Measurements from ENCODE around the gene NOS3.

DNA sequence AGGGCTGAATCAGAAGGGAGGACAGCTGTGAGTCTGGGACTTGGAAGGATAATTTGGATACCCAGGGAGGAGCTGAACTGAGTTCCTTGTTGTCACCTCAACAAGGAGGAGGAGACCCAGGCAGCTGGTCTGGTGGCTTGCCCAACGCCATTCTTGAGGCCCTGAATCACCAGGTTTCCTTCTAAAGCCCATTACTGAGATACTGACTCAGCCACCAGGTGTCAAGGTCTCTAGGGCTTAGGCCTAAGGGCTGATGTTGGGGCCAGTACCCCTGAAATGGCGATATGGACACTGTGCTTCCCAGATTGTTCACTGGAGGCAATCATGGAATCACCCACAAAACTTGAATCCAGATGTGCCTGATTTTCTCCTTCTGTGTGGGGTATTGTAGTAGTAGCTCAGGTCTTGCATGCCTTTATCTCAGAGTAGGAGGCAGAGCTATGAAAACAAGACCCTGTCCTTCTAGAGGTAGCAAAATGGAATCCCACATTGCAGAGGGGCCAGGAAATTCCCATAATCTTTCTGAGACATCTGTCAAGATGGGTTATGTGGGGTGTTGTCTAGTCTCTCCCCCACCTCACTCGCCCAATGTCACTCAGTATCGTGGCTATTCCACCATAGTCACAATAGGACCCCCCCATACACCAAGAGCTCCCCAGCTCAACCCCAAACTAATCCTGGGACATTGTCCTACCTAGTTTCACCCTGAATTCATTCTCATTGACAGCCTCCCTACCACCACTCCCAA is 35.3 kb downstream of the NOS3 start:
- TF ChIP-seq, protein P1, sequence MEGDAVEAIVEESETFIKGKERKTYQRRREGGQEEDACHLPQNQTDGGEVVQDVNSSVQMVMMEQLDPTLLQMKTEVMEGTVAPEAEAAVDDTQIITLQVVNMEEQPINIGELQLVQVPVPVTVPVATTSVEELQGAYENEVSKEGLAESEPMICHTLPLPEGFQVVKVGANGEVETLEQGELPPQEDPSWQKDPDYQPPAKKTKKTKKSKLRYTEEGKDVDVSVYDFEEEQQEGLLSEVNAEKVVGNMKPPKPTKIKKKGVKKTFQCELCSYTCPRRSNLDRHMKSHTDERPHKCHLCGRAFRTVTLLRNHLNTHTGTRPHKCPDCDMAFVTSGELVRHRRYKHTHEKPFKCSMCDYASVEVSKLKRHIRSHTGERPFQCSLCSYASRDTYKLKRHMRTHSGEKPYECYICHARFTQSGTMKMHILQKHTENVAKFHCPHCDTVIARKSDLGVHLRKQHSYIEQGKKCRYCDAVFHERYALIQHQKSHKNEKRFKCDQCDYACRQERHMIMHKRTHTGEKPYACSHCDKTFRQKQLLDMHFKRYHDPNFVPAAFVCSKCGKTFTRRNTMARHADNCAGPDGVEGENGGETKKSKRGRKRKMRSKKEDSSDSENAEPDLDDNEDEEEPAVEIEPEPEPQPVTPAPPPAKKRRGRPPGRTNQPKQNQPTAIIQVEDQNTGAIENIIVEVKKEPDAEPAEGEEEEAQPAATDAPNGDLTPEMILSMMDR (IDR thresholded peaks at IDR 0.05): no peak
- TF ChIP-seq POLR2A (IDR thresholded peaks at IDR 0.05) (no peak), EP300 (IDR thresholded peaks at IDR 0.05) (no peak), POLR2AphosphoS5 (IDR thresholded peaks at IDR 0.05) (no peak)
